ENCODE data around the gene FUT8.
"Not testable (repeated sequence)": the region's sequence is repeated elsewhere in the genome, so short reads cannot be mapped to it uniquely, and the experiment has no call there.

Gene FUT8

DNA sequence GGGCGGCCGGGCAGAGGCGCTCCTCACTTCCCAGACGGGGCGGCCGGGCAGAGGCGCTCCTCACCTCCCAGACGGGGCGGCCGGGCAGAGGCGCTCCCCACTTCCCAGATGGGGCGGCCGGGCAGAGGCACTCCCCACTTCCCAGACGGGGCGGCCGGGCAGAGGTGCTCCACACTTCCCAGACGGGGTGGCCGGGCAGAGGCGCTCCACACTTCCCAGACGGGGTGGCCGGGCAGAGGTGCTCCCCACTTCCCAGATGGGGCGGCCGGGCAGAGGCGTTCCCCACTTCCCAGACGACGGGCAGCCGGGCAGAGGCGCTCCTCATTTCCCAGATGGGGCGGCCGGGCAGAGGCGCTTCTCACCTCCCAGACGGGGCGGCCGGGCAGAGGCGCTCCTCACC is 304.3 kb downstream of the FUT8 start:
- not testable (repeated sequence) for DNase-seq (ENCODE audit: low spot score)

DNA sequence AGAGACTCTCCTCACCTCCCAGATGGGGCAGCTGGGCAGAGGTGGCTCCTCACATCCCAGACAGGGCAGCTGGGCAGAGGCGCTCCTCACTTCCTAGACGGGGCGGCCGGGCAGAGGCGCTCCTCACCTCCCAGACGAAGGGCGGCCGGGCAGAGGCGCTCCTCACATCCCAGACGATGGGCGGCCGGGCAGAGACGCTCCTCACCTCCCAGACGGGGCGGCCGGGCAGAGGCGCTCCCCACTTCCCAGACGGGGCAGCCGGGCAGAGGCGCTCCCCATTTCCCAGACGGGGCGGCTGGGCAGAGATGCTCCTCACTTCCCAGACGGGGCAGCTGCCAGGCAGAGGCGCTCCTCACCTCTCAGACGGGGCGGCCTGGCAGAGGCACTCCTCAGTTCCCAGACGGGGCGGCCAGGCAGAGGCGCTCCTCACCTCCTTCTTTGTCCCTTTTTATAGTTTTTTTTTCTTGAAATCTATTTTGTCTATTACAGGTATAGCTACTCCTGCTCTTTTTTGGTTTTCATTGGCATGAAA is 304.9 kb downstream of the FUT8 start:
- not testable (repeated sequence) for DNase-seq (ENCODE audit: low spot score)

DNA sequence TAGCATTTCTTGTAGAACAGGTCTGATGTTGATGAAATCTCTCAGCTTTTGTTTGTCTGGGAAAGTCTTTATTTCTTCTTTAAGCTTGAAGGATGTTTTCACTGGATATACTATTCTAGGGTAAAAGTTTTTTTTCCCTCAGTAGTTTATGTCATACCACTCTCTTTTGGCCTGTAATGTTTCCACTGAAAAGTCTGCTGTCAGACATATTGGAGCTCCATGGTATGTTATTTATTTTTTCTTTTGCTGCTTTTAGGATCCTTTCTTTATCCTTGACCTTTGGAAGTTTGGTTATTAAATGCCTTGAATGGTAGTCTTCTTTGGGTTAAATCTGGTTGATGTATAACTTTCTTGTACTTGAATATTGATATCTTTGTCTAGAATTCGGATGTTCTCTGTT is 306.1 kb downstream of the FUT8 start:
- no peak for DNase-seq (ENCODE audit: low spot score)

DNA sequence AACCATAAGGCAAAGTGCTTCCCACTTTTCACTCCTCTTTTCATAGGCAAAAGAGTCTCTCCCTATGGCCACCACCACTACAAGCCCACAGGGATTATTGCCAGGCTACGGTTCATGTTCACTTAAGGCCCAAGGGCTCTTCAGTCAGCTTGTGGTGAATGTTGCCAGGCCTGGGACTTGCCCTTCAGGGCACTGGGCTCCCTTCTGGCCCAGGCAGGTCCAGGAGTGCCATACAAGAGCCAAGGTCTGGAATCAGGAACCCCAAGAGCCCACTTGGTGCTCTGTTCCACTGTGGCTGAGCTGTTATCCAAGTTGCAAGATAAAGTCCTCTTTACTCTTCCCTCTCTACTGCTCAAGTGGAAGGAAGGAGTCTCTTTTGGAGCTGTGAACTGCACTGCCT is 307.6 kb downstream of the FUT8 start:
- no peak for DNase-seq (ENCODE audit: low spot score)

DNA sequence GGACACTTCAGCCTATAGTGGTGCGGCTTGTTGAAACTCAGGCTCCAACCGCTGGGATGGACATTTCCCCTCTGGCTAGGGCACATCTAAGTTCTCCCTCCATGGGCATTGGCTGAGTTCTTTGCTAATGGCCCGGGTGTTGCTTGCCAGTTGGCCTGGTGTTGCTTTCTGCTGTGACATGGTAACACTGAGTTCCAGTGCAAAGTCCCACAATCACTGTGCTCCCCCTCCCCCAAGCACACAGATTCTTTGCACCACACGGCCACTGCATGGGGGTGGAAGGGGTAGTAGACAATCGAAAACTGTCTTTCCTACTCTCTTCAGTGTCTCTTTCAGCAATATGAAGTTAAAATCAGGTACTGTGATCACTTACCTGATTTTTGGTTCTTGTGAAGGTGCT is 308.2 kb downstream of the FUT8 start:
- DNase-seq (ENCODE audit: low spot score) = no peak

DNA sequence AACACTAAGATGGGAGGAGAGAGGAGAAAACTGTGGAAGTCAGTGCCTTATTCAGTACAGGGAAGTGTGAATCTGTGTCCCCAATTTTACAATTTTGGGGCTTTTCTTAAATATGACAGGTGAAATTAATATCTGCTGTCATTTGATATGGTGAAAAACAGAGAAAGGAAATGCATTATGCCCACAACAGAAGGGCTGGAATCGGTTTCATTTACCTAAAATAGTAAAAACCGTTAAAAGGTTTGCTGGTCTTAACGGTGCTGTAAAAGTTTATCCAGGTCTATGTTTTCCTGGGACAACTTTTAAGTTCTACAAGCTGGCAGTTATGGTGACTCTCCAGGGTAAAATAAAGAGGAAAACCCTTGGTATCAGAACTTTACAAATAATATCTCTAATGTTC is 310.8 kb downstream of the FUT8 start:
- no peak for DNase-seq (ENCODE audit: low spot score)

DNA sequence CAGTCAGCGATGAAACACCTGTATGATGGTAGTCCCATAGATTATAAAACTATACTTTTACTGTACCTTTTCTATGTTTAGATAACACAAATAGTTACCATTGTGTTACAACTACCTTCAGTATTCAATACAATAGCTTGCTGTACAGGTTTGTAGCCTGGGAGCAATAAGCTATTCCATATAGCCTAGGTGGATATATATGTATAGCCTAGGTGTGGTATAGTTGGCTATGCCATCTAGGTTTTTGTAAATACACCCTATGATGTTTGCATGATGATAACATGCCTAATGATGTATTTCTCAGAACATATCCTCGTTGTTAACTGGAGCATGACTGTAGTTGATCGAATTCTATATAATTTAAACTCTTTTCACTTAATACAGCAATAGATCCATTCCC is 316.1 kb downstream of the FUT8 start:
- no peak for DNase-seq (ENCODE audit: low spot score)

DNA sequence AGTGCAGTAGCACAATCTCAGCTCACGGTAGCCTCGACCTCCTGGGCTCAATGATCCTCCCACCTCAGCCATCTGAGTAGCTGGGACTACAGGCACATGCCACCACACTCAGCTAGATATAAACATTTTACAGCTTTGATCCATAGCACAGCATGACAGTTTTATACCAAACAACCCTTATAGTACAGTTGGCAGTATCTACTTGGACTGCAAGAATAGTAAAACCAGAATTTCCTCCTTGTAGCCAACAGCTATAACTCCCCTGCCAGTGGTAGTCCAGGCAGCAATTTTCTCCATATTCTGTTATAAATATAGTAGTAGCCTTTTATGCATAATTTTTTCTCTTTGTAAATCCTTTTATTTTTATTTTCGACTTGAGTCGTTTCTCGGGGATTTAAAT is 317.0 kb downstream of the FUT8 start:
- no peak for DNase-seq (ENCODE audit: low spot score)

DNA sequence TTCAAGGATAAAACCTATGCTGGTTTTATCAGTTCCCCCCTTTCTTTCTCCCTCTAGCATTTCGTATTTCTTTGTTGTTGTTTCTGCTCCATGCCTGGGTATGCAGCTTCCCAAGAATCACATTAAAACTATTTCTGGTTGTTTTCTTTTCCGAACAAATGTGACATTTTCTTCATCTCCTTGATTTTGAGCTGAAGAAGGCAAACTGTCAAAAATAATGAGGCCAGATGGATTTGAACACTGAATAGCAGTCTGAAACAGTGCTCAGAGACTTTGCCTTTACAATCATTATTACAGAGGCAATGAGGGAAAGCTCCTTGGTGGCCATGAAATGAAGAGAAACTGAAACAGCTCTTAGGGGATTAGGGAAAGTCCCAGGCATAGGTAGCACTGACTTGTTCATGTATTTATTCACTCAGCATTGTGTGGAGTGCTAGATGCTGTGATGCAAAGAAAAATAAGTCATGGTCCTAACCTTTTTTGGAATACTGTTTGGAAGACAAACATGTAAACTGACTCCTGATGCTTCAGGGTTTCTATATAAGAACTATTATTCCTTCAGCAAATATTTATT is 319.5 kb downstream of the FUT8 start:
- no peak for DNase-seq (ENCODE audit: low spot score)

DNA sequence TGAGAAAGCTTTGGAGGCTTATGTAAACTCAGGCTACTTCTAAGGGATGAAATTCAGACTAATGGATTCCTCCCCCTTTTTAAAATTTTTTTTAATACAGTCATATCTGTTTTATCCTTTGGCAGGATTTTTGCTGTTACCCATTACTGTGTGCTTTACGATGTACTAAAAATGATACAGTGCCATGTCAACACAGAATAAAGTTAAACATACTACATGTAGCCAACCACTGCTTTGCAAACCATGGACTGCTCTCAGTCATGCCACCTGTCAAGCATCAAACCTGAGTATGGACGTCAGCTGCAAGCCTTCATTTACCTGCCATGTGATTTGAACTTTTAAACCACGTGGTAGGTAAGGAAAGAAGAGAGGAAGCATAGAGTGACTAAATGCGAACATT is 325.8 kb downstream of the FUT8 start:
- DNase-seq (ENCODE audit: low spot score) = no peak

DNA sequence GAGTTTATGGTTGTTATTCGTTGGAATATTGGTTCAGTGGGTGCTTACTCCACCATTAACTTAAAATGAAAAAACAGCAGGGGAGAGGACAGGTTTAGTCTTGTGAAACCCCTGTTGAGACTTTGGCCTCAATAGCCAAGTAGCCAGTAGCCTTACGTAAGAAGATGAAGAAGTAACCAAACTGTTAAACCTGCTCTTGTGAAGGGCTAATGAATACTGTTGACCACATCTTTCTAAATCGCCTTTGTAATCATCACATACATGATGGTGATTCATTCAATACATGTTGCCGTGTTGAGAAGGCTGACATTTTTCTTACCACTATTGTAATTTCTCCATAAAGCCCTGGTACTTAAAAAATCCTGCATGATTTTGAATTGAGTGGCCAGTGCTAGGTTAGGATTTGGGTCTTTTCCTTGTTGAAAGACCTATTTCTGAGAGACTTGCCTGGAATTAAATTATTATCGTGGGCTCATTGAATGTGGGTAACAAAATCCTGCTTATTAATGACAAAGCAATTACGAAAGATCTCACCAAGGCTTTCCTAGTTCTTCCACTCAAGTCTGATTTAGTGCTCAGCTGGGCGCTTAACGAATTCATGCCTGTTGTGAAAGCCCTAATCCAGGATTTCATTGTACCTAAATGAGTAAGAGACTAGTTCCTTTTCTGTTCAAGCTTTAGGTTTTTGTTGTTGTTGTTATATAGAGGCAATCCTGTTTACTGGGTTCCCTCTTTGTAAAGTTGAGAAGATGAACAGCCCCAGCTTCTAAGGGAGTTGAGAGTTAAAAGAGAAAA is 333.1 kb downstream of the FUT8 start:
- no peak for DNase-seq (ENCODE audit: low spot score)

DNA sequence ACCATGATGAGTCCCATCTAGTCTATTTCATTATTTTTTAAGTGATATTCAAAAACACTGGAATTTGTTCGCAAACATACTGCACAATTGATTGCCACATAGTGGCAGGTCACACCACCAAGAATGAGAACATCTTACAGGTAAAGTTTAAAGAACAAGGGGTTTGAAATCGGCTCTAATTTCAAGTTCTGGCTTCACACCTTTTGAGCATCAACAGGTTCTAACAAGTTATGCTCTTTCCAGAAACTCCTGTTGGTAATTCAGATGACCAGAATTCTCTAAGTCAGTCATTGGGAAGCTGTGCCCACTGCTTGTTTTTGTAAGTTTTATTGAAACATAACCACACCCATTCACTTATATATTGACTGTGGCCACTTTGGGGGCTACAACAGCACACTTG is 336.3 kb downstream of the FUT8 start:
- DNase-seq (ENCODE audit: low spot score) = no peak

DNA sequence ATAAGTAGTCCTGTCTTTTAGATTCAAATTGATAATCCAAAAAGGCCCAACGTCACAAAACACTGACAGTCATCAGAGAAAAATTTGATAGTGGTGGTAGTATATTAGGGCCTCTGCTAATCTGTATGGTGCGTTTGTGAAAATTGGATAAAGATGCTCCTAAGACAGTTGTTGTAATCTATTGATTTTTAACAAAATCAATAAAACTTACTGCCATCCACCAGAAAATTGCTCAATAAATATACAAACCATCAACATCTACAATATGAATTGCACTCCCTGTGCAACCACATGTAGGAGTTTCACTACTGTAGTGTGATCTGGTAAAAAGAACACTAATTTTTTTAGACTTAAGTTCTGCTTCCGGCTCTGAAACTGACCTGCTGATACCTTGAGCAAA is 336.8 kb downstream of the FUT8 start:
- no peak for DNase-seq (ENCODE audit: low spot score)

DNA sequence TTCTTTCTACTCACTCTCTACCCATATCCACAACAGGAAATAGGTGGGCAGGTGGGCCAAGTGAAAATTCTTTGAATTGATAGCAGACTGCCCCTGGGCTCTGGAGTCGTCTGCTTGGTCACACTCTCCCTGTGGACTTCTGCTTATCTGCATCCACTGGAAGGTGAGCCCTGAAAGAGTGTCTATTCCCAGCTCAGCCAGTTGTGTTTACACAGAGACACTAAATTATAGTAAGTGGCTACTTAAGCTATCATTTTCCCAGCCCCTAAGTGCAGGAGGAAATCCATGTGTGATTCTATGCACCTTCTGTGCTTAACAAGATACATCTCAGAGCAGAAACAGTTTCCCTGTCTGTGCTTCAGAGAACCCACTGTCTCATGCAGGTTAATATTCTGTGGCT is 338.4 kb downstream of the FUT8 start:
- no peak for DNase-seq (ENCODE audit: low spot score)

DNA sequence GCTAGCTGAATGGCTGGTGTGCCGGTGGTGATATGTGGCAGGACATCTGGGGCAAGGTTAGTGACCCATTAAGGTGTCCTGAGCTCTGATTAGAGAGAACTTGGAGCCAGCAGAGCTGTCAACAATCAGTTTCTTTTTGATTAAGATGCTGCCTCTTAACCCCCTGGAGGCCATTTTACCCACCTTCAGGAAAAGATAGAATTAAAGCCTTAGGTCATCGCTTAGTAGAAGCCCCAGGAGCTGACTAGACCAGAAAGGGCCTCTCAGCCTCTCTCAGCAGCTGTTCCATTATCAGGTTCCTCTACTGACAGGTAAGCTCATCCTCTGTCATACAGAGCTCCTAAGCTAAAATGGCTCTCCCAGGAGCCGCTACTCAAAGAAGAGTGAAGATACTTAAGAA is 339.0 kb downstream of the FUT8 start:
- DNase-seq (ENCODE audit: low spot score) = no peak

DNA sequence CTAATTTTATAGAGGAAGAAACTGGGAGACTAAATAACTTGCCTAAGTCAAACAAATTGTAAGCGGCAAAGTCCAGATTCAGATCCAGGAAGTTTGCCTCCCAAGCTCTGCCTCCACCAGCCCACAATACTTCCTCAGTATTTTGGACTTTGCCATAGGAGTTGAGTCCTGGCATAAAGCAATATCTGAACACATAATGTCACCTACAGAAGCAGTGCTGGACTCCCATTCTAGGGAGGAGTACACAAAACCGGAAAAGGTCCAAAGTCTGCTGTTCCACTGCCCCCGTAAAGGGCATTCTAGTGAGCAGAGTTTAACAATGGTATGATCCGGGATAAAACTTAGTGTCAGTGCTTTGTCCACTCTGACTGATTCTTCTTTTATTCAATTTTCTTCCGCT is 340.5 kb downstream of the FUT8 start:
- no peak for DNase-seq (ENCODE audit: low spot score)

DNA sequence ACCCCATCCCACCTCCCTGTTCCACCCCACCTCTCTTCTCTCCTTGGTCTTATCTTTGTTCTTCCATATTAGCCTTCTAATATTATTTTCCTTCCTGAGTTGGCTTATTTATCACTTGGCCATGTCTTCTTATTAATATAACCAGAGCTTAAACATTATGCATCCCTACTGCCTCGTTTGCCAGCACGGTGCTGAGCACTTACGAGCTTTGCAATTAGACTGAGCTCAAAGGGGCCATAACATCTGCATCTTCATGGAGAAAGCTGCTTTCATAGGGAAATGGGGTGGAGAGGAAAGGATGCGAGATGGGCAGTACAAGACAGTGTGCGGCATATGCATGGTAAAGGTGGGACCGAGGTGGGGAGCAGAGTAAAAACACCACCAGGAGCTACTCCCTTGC is 342.8 kb downstream of the FUT8 start:
- no peak for DNase-seq (ENCODE audit: low spot score)

DNA sequence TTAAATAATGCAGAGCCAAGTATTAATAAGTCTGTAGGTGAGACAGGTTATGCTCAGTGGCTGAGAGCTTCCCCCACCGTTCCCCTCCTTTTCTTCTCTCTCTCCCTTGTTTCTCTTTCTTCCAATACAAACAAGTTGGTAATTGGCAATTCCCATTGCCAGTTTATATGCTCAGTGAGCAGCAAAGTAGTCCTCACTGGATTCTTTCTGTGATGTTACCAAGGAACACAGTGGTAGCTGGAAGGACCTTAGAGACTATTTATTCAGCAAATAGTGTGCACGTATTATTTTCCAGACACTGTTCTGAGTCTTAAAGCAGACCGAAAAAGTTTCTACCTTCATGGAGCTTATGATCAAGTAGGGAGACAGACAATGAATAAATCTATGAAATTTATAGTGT is 344.4 kb downstream of the FUT8 start:
- DNase-seq (ENCODE audit: low spot score) = no peak

DNA sequence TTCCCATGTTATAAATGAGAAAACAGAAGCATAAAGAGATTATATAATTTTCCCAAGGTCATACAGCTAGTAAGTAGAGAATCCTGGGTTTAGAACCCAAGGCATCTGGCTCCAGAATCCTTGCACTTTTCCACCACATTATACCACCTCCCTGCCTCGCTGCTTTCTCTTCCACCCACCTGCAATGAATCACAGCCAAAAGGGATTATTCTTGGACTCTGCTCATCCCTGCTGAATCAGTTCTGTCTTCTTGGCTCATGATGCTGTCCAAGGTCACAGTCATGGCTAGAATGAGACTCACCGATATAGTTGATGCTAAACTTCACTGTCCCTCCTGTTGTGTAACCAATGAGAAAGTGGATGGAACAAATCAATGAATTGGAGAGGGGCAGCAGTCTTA is 356.6 kb downstream of the FUT8 start:
- no peak for DNase-seq (ENCODE audit: low spot score)

DNA sequence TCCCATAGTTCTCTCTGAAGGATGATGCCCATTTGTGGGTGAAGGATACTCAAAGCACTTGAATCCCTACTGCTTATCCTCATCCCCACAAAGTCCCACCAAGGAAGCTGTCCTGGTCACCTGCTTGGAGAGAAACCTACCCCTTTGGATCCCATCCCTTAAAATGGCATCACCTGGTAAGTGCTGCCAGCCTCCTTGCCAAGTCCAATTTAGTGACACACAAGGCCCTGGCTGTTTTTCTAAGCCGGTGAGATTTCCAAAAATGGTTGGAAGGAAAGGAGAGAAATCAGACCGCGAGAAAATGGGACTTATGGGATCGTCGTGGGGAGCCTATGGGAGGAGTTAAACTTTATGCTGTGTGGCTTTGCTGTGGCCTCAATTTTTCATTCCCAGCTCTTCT is 358.2 kb downstream of the FUT8 start:
- DNase-seq (ENCODE audit: low spot score) = no peak

DNA sequence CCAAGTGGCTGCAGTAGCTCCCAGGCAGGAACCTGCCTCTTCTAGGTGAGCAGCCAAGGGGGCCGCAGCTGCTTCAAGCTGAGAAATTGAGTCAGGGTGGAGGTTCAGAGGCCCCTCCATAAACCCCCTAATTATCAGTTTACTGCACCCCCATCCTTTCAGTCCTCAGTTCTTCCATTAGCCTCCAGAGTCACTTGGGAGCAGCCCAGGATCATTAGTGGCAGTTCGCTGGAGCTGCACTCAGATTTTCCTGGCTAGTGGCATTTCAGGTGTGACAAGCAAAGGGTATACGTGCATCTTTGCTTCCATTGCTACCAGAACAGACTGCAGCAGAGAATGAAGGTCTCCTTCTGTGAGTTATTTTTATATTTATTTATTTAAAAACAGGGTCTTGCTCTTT is 358.7 kb downstream of the FUT8 start:
- no peak for DNase-seq (ENCODE audit: low spot score)

DNA sequence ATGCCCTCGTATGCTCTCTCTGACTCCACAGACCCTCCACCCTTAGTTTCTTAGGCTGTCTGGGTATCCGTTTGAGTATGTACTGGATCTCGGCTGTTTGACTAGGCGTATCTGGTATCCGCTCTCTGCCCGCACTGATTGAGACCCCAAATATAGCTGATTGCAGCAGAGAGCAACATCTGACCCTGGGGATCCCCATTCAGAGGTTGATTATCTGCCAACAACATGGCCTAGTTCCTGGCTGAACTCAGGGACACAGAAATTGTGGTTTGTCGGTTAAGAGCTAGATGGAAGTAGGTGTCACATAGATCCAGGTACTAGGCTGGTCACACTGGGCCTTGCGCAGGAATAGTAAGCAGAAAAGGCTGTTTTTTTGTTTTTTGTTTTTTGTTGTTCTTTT is 359.9 kb downstream of the FUT8 start:
- DNase-seq (ENCODE audit: low spot score) = no peak

DNA sequence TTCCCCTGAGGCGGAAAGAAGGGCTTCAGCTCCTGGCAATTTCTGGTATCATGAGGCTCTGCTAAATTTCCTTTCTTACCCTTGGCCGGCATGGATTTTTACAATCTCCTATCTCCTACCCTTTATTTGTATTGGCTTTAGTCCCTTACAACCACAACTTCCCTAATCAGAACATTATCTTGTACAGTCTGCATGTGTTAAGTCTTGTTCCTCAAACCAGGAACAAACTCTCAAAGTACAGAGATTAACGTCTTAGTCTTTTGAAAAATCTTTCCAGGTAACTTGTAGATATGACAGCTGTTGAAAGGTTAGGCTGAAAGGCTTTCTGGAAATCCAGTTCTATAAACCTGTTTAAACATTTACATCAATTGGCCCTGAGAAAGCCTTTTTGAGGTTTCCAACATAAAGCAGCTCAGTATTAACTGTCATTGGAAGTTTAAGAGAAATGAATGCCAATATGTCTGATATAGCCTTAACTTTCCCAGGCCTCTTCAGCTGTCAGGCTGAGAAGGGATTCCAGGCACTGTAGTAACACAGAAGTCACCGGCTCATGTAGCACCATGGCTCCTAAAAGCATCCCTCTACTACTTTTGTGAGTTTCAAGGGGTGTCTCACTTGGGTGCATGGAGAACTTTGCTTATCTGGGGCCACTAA is 360.5 kb downstream of the FUT8 start:
- DNase-seq (ENCODE audit: low spot score) = no peak

All from AG08395 (cell line).